ENCODE measurements around the gene ACSL1. TPM values are rescaled to one million over a fixed set of nuclear protein-coding genes. Genes with fewer than 3 reads are reported as not detected.

ACSL1 gene
- total and polyA plus RNA-seq, 2 donors (not counting 3 experiments of a cell fraction or from before 2014, with no cell fraction given) = 7.3 to 17.7 TPM

- no peak overlapping the region for H2AFZ ChIP-seq (ENCODE audit: low read depth, low read length)
- dilution Hi-C loops (cut with MboI; ENCODE audit: extremely low pct_ligation_motif_present, low sequenced_read_pairs) (no loop called here), intact Hi-C loops (cut with micrococcal nuclease) (no loop called here)
- no peak overlapping the region for H3K4me2 ChIP-seq (ENCODE audit: insufficient read depth, low read length)
- H3K9me1 ChIP-seq (replicated peaks; ENCODE audit: control insufficient read depth, extremely low read depth, insufficient read depth, low read length) = no peaks in the 10 kb centered on the region
- H3K4me1 ChIP-seq (ENCODE audit: control insufficient read depth, extremely low read depth, insufficient read depth, low read length) = no peaks in the 10 kb centered on the region
- H4K20me1 ChIP-seq (replicated peaks; ENCODE audit: control insufficient read depth, extremely low read depth, insufficient read depth, low read length) = no peaks in the 10 kb centered on the region
- H3K36me3 ChIP-seq (ENCODE audit: control insufficient read depth in 2 of 2, extremely low read depth in 1 of 2, insufficient read depth in 2 of 2, low read length in 2 of 2) = no peaks in the 10 kb centered on the region
- BruUV-seq (replicated peaks) = no TSS peak
- no peak overlapping the region for H3K9ac ChIP-seq (replicated peaks; ENCODE audit: extremely low read depth, insufficient read depth, low read length)
- ChIA-PET POLR2A (no interaction called here), CTCF (interaction anchor here (1.5 kb wide), 1 partner anchor 93 kb away, joined by 3 read pairs; no protein-coding TSS in a partner anchor)
- DNase-seq (ENCODE audit: low read depth, low spot score) = no peak
- H3K27ac ChIP-seq (ENCODE audit: insufficient read depth, low read depth, low read length) = no peak overlapping the region
- FAIRE-seq = no peak
- H3K27me3 ChIP-seq (ENCODE audit: control insufficient read depth in 2 of 2, insufficient read depth in 2 of 2, low read length in 2 of 2) = peaks cover 3 to 13% of the 10 kb centered on the region in 2 experiments
- no peak overlapping the region for H3K4me3 ChIP-seq (replicated peaks in 1 of 3; ENCODE audit: insufficient read depth in 1 of 3, low read depth in 1 of 3, low read length in 3 of 3)
- TF ChIP-seq EZH2 (IDR thresholded peaks at IDR 0.05; ENCODE audit: borderline replicate concordance, low read depth, low read length, severe bottlenecking) (no peak), POLR2A (IDR thresholded peaks at IDR 0.05; ENCODE audit: low read depth, low read length) (no peak), CTCF (IDR thresholded peaks at IDR 0.05; ENCODE audit: extremely low read depth in 1 of 2, insufficient read depth in 1 of 2, low read depth in 1 of 2, low read length in 2 of 2) (no peak), JUN (IDR thresholded peaks at IDR 0.05; ENCODE audit: borderline replicate concordance, insufficient read depth, insufficient read length, low read depth) (no peak), MYC (IDR thresholded peaks at IDR 0.05; ENCODE audit: low read depth, low read length) (no peak), POLR2AphosphoS5 (IDR thresholded peaks at IDR 0.05; ENCODE audit: insufficient read depth, low read depth, low read length) (no peak), FOS (IDR thresholded peaks at IDR 0.05; ENCODE audit: borderline replicate concordance, insufficient read depth, low read length) (no peak), MAX (IDR thresholded peaks at IDR 0.05; ENCODE audit: insufficient read depth, insufficient read length) (no peak)
- H3K79me2 ChIP-seq (ENCODE audit: control insufficient read depth, insufficient read depth, low read length) = no peaks in the 10 kb centered on the region
- no peaks in the 10 kb centered on the region for H3K9me3 ChIP-seq (replicated peaks; ENCODE audit: control insufficient read depth, insufficient read depth, low read length)
Observed at GRCh38 chr4:184838249-184839074, 12.7 kb upstream of the ACSL1 start.

Data from endothelial cell of umbilical vein (primary cell).